Hematopoietic multipotent progenitor cell (in vitro differentiated cells): ENCODE data around the gene ATP7B. TPM values are rescaled to one million over a fixed set of nuclear protein-coding genes. Genes with fewer than 3 reads are reported as not detected.

Source experiments
- DNase-seq, 3 donors: peaks; one replicate each; pipeline ENCODE4 v3.0.0-alpha.2; 2011 to 2015; ENCODE audit warnings: low read depth in 2 of 3, low spot score in 2 of 3
- total RNA-seq: library from RNA; depleted of rRNA; stranded (reverse); fragments of >200 nt; gene quantifications from one replicate; pipeline ENCODE4 v1.2.3, GENCODE V29; 2012

Gene ATP7B
- total RNA-seq, 1 donor: 14.0 TPM

DNA sequence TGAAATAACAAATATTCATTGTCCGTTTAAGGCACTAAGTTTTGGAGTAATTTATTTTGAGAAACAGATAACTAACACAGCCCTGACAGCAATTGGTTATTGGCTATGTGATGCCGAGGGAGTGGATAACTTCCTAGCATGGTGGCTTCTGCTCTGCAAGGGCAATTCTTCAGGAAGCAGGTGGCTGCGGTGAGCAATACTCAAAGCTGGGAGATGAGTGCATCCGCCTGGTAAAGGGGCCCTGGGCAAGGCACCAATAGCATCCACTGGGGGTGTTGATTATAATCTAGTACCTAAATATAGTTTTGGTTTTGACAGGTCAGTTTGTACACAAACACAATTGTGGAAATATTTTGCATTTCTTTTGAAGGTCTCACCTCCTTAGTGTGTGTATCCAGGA, 108.5 kb downstream of the ATP7B start:
- DNase-seq: peak in 2 of 3 donors; percentile 82 to 83

DNA sequence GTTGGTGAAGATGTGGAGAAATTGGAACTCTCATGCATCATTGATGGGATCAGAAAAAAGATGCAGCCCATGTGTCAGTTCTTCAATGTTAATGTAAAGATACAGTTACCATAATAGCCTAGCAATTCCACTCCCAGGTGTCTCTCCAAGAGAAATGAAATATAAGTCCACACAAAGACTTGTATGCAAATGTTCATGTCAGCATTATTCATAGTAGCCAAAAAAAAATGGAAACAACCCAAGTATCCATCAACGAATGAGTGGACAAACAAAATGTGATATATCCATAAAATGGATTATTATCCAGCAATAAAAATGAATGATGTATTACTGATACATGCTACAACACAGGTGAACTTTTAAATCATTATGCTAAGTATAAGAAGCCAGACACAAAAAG, 110.8 kb downstream of the ATP7B start:
- no peak for DNase-seq

DNA sequence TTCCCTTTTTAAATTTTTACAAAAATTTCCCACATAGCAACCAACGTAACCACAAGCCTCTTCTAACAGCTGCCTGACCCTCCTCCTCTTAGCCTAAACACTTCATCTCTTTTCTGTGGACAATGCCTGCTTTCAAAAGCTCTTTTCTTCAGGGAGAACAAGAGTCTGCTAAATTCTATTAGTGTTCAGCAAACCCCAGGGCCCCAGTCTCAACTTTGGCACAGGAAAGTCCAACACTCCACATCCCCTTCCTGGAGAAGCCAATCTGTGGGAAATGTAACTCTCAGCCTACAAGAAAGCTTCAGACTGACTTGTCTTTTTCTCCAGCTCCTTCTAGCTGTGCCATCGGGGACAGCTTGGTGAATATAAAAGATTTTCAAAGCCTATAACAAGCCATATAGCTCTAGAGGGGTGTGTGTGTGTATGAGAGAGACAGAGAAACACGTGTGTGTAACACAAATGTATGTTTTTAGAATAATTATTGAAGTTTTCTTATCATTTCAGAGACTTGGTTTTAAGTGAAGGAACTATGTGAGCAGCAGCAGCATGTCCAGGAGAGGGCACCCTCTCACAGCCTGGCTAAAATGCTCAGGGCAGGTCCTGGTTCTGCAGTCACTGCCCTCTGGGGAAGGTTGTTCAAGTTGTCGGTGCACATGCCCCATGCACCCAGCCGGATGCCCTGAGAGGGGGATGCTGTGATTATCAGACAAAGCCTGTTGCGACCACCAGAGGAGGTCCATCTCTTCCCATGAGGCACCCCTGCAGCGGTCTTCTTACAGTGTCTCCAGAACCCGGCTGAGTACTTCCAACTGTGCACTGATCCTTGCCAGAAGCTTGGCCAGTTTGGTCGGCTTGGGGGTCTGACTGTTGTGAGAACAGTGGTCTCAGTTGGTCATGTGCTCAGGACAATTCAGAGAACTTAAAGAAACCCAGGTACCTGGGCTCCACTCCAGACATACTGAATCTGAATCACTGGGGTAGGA, 115.1 kb downstream of the ATP7B start:
- DNase-seq: peak in 2 of 3 donors; percentile 67 to 74

DNA sequence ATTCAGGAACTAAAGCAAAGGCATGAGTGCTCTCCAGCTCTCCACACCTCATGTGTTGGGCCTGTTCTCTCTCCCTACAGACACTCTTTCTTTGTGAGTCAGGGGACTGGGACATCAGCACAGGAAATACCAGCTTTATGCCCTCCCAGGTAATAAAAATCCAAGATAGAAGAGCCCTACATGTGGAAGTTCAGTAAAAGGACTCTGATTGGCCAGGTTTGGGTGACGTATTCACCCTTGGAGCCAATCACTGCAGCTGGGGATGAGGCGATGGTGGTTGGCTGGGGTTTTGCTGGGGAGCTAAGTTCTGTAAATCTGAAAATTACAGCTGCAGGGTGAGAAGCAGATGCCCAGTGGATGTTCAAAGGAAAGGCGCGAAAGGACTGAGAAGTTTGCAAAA, 117.0 kb downstream of the ATP7B start:
- no peak for DNase-seq

DNA sequence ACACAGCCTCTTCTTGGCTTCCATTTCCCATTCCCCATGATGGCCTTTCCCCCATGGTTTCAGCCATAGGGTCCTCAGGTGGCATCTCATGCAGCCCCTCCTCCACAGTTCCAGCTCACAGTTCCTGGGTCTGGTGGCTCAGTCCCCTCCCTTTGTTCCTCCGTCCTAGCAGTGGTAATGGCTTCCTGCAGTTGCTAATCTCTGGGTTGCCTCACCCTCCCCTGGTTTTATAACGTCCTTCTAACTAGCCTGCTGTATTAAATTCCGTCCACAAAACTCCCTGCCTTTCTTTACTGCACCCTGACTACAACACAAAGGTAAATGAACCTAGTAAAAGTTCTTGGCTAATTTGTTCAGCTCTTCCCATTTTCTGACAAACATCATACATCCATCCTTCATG, 118.6 kb downstream of the ATP7B start:
- no peak for DNase-seq

DNA sequence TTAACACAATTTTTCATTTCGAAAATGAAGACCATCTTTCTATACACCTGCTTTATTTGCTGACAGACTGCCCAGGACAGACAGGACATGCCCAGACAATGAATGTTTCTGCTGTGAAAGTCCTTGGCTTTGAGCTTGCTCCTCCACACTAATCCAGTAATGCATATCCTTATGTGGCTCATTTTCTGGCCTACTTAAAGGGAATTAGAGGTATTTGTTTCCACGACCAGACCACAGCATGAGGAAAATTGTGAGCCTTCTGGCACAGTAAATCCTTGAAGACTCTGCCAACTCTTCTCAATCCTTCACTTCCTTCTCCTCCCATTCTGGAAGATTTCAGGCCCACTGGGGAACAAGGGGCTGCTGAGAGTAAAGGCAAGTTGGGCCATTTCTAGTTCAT, 123.8 kb downstream of the ATP7B start:
- DNase-seq: no peak

DNA sequence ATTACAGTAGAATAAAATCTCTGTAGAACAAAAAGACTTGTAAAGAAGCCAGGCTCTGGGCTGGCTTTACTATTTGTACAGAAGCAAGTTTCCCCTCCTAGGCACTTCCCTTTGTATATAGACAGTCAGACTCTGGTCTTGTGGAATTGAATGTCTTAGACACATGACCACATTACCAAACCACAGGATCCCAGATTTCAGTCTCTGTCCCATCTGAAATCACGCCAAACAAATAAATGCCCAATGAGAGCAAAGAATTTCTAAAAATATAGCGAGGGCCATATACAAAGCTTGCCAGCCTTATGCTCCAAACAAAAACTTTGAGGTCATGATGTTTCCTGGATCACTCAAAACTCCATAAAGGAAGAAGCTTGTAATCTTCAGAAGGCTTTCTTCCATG, 125.6 kb downstream of the ATP7B start:
- no peak for DNase-seq

DNA sequence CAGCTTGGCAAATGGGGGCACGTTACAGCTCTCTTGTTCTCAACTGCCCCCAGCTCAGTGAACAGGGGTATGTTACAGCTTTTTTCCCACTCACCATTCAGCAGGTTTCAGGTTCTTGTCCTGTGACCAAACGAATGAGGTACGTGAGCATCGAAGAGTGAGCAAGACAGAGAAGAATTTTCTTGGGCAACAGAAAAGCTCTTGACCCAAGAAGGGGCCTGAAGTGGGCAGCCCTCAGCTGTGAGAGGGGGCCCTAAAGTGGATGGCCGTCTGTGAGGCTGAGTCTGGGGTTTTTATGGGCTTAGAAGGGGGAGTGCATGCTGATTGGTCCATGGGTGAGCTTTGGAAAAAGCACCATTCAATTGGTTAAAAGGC, 128.0 kb downstream of the ATP7B start:
- DNase-seq: no peak

Other genes with a start within 250 kb of the ATP7B start
- 7.0 TPM for gene DHRS12, start 207.3 kb downstream of the ATP7B start, total RNA-seq
- gene TMEM272, start 166.3 kb downstream of the ATP7B start, total RNA-seq: 0.81 TPM
- not detected for gene CCDC70, start 149.5 kb downstream of the ATP7B start, total RNA-seq
- 6.2 TPM for gene ALG11, start 948 bp upstream of the ATP7B start, total RNA-seq
- 4.0 TPM for gene UTP14C, start 13.2 kb upstream of the ATP7B start, total RNA-seq
- 0.27 TPM for gene NEK5, start 117.6 kb upstream of the ATP7B start, total RNA-seq
- 6.7 TPM for gene NEK3, start 148.1 kb upstream of the ATP7B start, total RNA-seq